H1 (cell line): Measurements from ENCODE around the gene PHC2. TPM values are rescaled to one million over a fixed set of nuclear protein-coding genes. Genes with fewer than 3 reads are reported as not detected.

ENCODE experiments used
- CTCF ChIA-PET: fragments of 300-600 bp; sonication (Branson Sonifier 250); formaldehyde crosslinking; loops from one replicate; lab custom pipeline; 2021; ENCODE audit not compliant: partially characterized antibody; lab: Charles Lee
- POLR2A ChIA-PET: fragments of 300-600 bp; sonication (Branson Sonifier 250); formaldehyde crosslinking; loops from one replicate; lab custom pipeline; 2021; ENCODE audit warnings: inconsistent platforms; ENCODE audit not compliant: partially characterized antibody; lab: Charles Lee
- DNase-seq, 2 experiments: peaks; one replicate each; pipeline versions ENCODE4 v3.0.0 to v3.0.0-alpha.2; 2010 to 2022; ENCODE audit warnings: low spot score in 2 of 2, low read depth in 1 of 2, mixed read lengths in 1 of 2
- FAIRE-seq: peaks from 2 replicates; lab custom pipeline; 2011; peaks lifted over from hg19 to GRCh38; lab: Jason Lieb, UNC
- H2AFZ ChIP-seq: 2 replicates; pipeline ENCODE4 v1.8.1; 2012; ENCODE audit warnings: low read length, inconsistent platforms
- H2AK5ac ChIP-seq: 2 replicates; pipeline ENCODE4 v1.6.1; 2013; ENCODE audit warnings: low read depth, low read length
- H2BK120ac ChIP-seq: replicated peaks from 2 replicates; pipeline ENCODE3; 2013; ENCODE audit warnings: low read depth, low read length, inconsistent platforms
- H2BK12ac ChIP-seq: 2 replicates; pipeline ENCODE4 v1.6.1; 2013; ENCODE audit warnings: low read depth, low read length
- H2BK15ac ChIP-seq: 2 replicates; pipeline ENCODE4 v1.6.1; 2013; ENCODE audit warnings: low read length
- H2BK20ac ChIP-seq: 2 replicates; pipeline ENCODE4 v1.6.1; 2013; ENCODE audit warnings: low read length
- H2BK5ac ChIP-seq: 2 replicates; pipeline ENCODE4 v1.6.1; 2013; ENCODE audit warnings: low read depth, low read length
- H3K14ac ChIP-seq: 2 replicates; pipeline ENCODE4 v1.6.1; 2013; ENCODE audit warnings: inconsistent platforms; ENCODE audit not compliant: insufficient read length
- H3K18ac ChIP-seq: 2 replicates; pipeline ENCODE4 v1.6.1; 2013; ENCODE audit warnings: low read length; ENCODE audit errors: extremely low read depth
- H3K23ac ChIP-seq: 2 replicates; pipeline ENCODE4 v1.6.1; 2013; ENCODE audit warnings: inconsistent platforms; ENCODE audit not compliant: insufficient read length
- H3K23me2 ChIP-seq: 2 replicates; pipeline ENCODE4 v1.6.1; 2013; ENCODE audit warnings: low read depth, low read length
- H3K27ac ChIP-seq: 2 replicates; pipeline ENCODE4 v1.6.1; 2011; ENCODE audit warnings: low read depth, low read length, inconsistent platforms
- H3K27me3 ChIP-seq, 4 experiments: replicated peaks in 1 of 4; 1 replicate in 1 of 4; 2 replicates in 3 of 4; pipeline versions ENCODE4 v1.6.1 to v1.8.1; 2011 to 2013; ENCODE audit warnings: low read length in 3 of 4, mild to moderate bottlenecking in 3 of 4, inconsistent platforms in 2 of 4, mixed read lengths in 2 of 4, moderate library complexity in 1 of 4; ENCODE audit not compliant: control insufficient read depth in 3 of 4, insufficient read depth in 3 of 4; ENCODE audit errors: extremely low read depth in 1 of 4
- H3K36me3 ChIP-seq, 4 experiments: 2 replicates each; pipeline versions ENCODE4 v1.6.1 to v1.8.1; 2011 to 2013; ENCODE audit warnings: mild to moderate bottlenecking in 4 of 4, low read length in 3 of 4, moderate library complexity in 2 of 4, control low read depth in 1 of 4, inconsistent platforms in 1 of 4; ENCODE audit not compliant: insufficient read depth in 4 of 4, control insufficient read depth in 2 of 4
- H3K4ac ChIP-seq: replicated peaks from 2 replicates; pipeline ENCODE3; 2013; ENCODE audit warnings: low read length, low read depth, mixed read lengths, inconsistent platforms; ENCODE audit not compliant: insufficient read length
- H3K4me1 ChIP-seq, 4 experiments: replicated peaks in 1 of 4; 1 replicate in 1 of 4; 2 replicates in 3 of 4; pipeline versions ENCODE4 v1.6.1 to v1.8.1; 2011 to 2013; ENCODE audit warnings: low read length in 3 of 4, inconsistent platforms in 2 of 4, mixed read lengths in 1 of 4; ENCODE audit not compliant: insufficient read depth in 4 of 4, control insufficient read depth in 3 of 4
- H3K4me2 ChIP-seq, 2 experiments: 2 replicates each; pipeline versions ENCODE4 v1.6.1 to v1.8.1; 2011 to 2013; ENCODE audit warnings: low read depth in 2 of 2, low read length in 2 of 2, control low read depth in 1 of 2, inconsistent platforms in 1 of 2, mild to moderate bottlenecking in 1 of 2; ENCODE audit not compliant: insufficient read depth in 1 of 2
- H3K4me3 ChIP-seq, 4 experiments: fragments of 200-600, 300-600 bp in 1 of 4; sonication (generic), shearing (Covaris generic), sonication (Bioruptor Twin) in 1 of 4; 2 replicates each; pipeline versions ENCODE4 v1.5.1 to v1.8.1; 2011 to 2016; ENCODE audit warnings: low read length in 4 of 4, low read depth in 3 of 4, control low read depth in 2 of 4, inconsistent platforms in 2 of 4, mild to moderate bottlenecking in 2 of 4, mixed read lengths in 1 of 4, moderate library complexity in 1 of 4; ENCODE audit not compliant: insufficient read depth in 2 of 4; ENCODE audit errors: extremely low read depth in 1 of 4
- H3K56ac ChIP-seq: replicated peaks from 2 replicates; pipeline ENCODE3; 2013; ENCODE audit warnings: low read depth, mild to moderate bottlenecking, mixed read lengths, low read length, inconsistent platforms; ENCODE audit not compliant: insufficient read length
- H3K79me1 ChIP-seq: 2 replicates; pipeline ENCODE4 v1.6.1; 2013; ENCODE audit warnings: low read depth, low read length, control low read depth
- H3K79me2 ChIP-seq, 2 experiments: 2 replicates each; pipeline versions ENCODE4 v1.6.1 to v1.8.1; 2012 to 2013; ENCODE audit warnings: low read length in 2 of 2, mild to moderate bottlenecking in 2 of 2, inconsistent platforms in 1 of 2; ENCODE audit not compliant: insufficient read depth in 2 of 2, control insufficient read depth in 1 of 2
- H3K9ac ChIP-seq, 4 experiments: replicated peaks in 1 of 4; 1 replicate in 1 of 4; 2 replicates in 3 of 4; pipeline versions ENCODE4 v1.6.1 to v1.8.1; 2011 to 2013; ENCODE audit warnings: low read depth in 3 of 4, low read length in 3 of 4, control low read depth in 2 of 4, mild to moderate bottlenecking in 2 of 4, moderate library complexity in 2 of 4, inconsistent platforms in 1 of 4; ENCODE audit errors: extremely low read depth in 1 of 4
- H3K9me3 ChIP-seq, 2 experiments: 2 replicates each; pipeline versions ENCODE4 v1.6.1 to v1.8.1; 2012 to 2013; ENCODE audit warnings: mild to moderate bottlenecking in 2 of 2, moderate library complexity in 2 of 2, control low read depth in 1 of 2, inconsistent platforms in 1 of 2, low read depth in 1 of 2, low read length in 1 of 2, mixed read lengths in 1 of 2; ENCODE audit not compliant: insufficient read depth in 2 of 2
- H4K20me1 ChIP-seq, 2 experiments: replicated peaks in 1 of 2; 2 replicates each; pipeline versions ENCODE3 to v1.8.1; 2011 to 2013; ENCODE audit warnings: inconsistent platforms in 2 of 2, low read length in 2 of 2, mild to moderate bottlenecking in 1 of 2; ENCODE audit not compliant: insufficient read depth in 2 of 2, control insufficient read depth in 1 of 2
- H4K5ac ChIP-seq: 2 replicates; pipeline ENCODE4 v1.6.1; 2013; ENCODE audit warnings: low read length, low read depth, mixed read lengths, inconsistent platforms; ENCODE audit not compliant: insufficient read length
- H4K8ac ChIP-seq: 2 replicates; pipeline ENCODE4 v1.8.0; 2013; ENCODE audit warnings: mild to moderate bottlenecking, moderate library complexity, low read length, inconsistent platforms; ENCODE audit not compliant: insufficient read depth; ENCODE audit errors: extremely low read depth
- H4K91ac ChIP-seq: replicated peaks from 2 replicates; pipeline ENCODE3; 2013; ENCODE audit warnings: low read length, mixed read lengths, inconsistent platforms; ENCODE audit not compliant: insufficient read length
- CBX5 ChIP-seq: fragments of 300-800, 300-1000 bp; sonication (generic); IDR thresholded peaks from 2 replicates; pipeline ENCODE4 v1.7.1; 2016; ENCODE audit warnings: antibody characterized with exemption, low read length, low read depth
- GTF2F1 ChIP-seq: IDR thresholded peaks from 2 replicates; pipeline ENCODE4 v1.6.1; 2012; ENCODE audit warnings: low read depth, low read length, improper control_type of control experiment, borderline replicate concordance
- HDAC2 ChIP-seq, 2 experiments: fragments of 300-600 bp in 1 of 2; sonication (generic) in 1 of 2; IDR thresholded peaks; 2 replicates each; pipeline ENCODE4 v1.6.1; 2011 to 2012; ENCODE audit warnings: low read depth in 2 of 2, low read length in 2 of 2, mild to moderate bottlenecking in 2 of 2, moderate library complexity in 2 of 2, borderline replicate concordance in 1 of 2, inconsistent platforms in 1 of 2
- SP2 ChIP-seq: IDR thresholded peaks from 2 replicates; pipeline ENCODE4 v1.6.1; 2012; ENCODE audit warnings: mild to moderate bottlenecking, low read length, inconsistent platforms
- WGBS, 2 experiments: shearing (Covaris generic) in 1 of 2; methylation state at CpG; one replicate each; pipeline versions ENCODE4 v1.1.6 to v1.1.7; 2013 to 2015; ENCODE audit warnings: low lambda C conversion rate in 2 of 2, mixed read lengths in 2 of 2, inconsistent platforms in 1 of 2, low coverage in 1 of 2, missing lambda C conversion rate in 1 of 2; ENCODE audit not compliant: insufficient replicate concordance in 2 of 2, insufficient coverage in 1 of 2, insufficient read length in 1 of 2; ENCODE audit errors: extremely low coverage in 1 of 2, missing lambda C conversion rate in 1 of 2; 5-methylcytosine and 5-hydroxymethylcytosine counted together
- polyA plus RNA-seq, 7 experiments: library from polyadenylated mRNA; depleted of rRNA in 3 of 7; stranded (reverse) in 5 of 7; unstranded in 2 of 7; fragments of >200 nt in 5 of 7; fragments of 200-250 nt in 2 of 7; gene quantifications; 1 replicate in 5 of 7; 2 replicates in 1 of 7; 4 replicates in 1 of 7; pipeline versions ENCODE4 v1.2.1 to v1.2.3, GENCODE V29; 2011 to 2013; ENCODE audit warnings: missing spikeins in 2 of 7, mixed read lengths in 2 of 7
- total RNA-seq: library from RNA; stranded (reverse); fragmentation: NEBNext Ultra II Directional; extraction: Animal tissue kit (Norgen Biotek cat#: 25700); gene quantifications from 2 replicates; pipeline ENCODE4 v1.2.1, GENCODE V29; 2021

Gene PHC2
- total and polyA plus RNA-seq, 2 of the 8 experiments (the other 6 are each of a cell fraction or from before 2014, with no cell fraction given), result 5.6 to 14.2 TPM

GRCh38 chr1:33296082-33296458 lies 134.8 kb downstream of the PHC2 start:
- FAIRE-seq (no peak), DNase-seq (no peak)
- Histone ChIP-seq H3K27ac (no peak overlapping the region), H2BK5ac (no peak overlapping the region), H3K27me3 (no peaks in the 10 kb centered on the region), H4K8ac (no peak overlapping the region), H3K79me1 (0 out of 2 replicates have a peak, but pooled peaks cover 3% of the 10 kb centered on the region), H3K23ac (no peak overlapping the region), H4K91ac (no peak overlapping the region), H3K4me2 (no peak overlapping the region), H2BK20ac (no peak overlapping the region), H2BK15ac (no peak overlapping the region), H3K4ac (no peak overlapping the region), H3K9ac (no peak overlapping the region), H2BK12ac (no peak overlapping the region), H3K9me3 (no peaks in the 10 kb centered on the region), H3K79me2 (no peaks in the 10 kb centered on the region), H3K56ac (no peak overlapping the region), H2AFZ (no peak overlapping the region), H2BK120ac (no peak overlapping the region), H4K20me1 (peaks cover 2 to 8% of the 10 kb centered on the region in 2 experiments), H3K4me3 (no peak overlapping the region), H3K18ac (no peak overlapping the region), H3K23me2 (no peaks in the 10 kb centered on the region), H2AK5ac (no peak overlapping the region), H3K36me3 (peaks cover 0 to 12% (median 6%) of the 10 kb centered on the region in 4 experiments; a peak in 6 of 8 replicates), H3K14ac (no peak overlapping the region), H4K5ac (no peak overlapping the region), H3K4me1 (peaks cover 0 to 8% (median 0%) of the 10 kb centered on the region in 4 experiments; a peak in 3 of 7 replicates)
- POLR2A ChIA-PET, result no interaction called here
- 89% methylated on average over 9 of the region's 9 CpGs; no CpG with 5 or more reads in 1 of the 2 experiments for WGBS, 2 experiments
- no peak for TF ChIP-seq HDAC2 (IDR thresholded peaks at IDR 0.05; ENCODE audit: borderline replicate concordance in 1 of 2, low read depth in 2 of 2, low read length in 2 of 2)
- TF ChIP-seq SP2, result no peak
- TF ChIP-seq GTF2F1, result no peak
- no peak for TF ChIP-seq CBX5
- CTCF ChIA-PET, result interaction anchor here (0.7 to 7.8 kb wide), 55 partner anchors 9 to 401 kb away, joined by 3 to 180 read pairs (median 6); partner anchors contain the start of genes A3GALT2 and ZSCAN20
